Stimulated activated CD8-positive, alpha-beta memory T cell treated with anti-CD3 and anti-CD28 coated beads, Interleukin-4, amount 100 ng/mL, for 1 hour (primary cell): ENCODE results near the gene EPHA2.
A peak's percentile ranks its signal among the peaks of the same experiment; 100 is the strongest.
"Not testable (repeated sequence)": the region's sequence is repeated elsewhere in the genome, so short reads cannot be mapped to it uniquely, and the experiment has no call there.

Source experiments
- DNase-seq, 2 donors: peaks; one replicate each; pipeline ENCODE4 v3.0.0-alpha.2; 2020; ENCODE audit warnings: low read depth in 2 of 2, low spot score in 1 of 2

Gene EPHA2

GRCh38 chr1:16168622-16169360 lies 12.9 kb upstream of the EPHA2 start:
- no peak for DNase-seq

GRCh38 chr1:16168144-16168495 lies 12.3 kb upstream of the EPHA2 start:
- DNase-seq, result not testable (repeated sequence)

GRCh38 chr1:16167331-16168143 lies 11.7 kb upstream of the EPHA2 start:
- DNase-seq, result peak in 1 of 2 donors; percentile 17

DNA sequence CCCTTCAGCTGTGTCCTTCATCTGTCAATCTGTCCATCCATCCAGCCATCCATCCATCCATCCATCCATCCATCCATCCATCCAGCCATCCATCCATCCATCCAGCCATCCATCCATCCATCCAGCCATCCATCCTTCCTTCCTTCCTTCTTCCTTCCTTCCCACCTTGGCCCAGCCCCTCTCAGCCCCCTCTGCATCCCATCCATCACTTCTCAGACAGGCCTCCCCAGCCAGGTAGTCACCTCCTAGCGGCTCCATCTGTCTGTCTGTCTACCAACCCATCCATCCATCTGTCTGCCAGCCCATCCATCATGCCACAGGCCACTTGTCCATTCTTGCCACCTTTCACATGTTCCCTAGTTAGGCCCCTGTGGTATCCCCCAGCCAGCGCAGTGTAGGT lies 10.2 kb upstream of the EPHA2 start:
- DNase-seq, result no peak

- DNase-seq, result no peak
Measured at GRCh38 chr1:16165548-16165947, 9.7 kb upstream of the EPHA2 start.

DNA sequence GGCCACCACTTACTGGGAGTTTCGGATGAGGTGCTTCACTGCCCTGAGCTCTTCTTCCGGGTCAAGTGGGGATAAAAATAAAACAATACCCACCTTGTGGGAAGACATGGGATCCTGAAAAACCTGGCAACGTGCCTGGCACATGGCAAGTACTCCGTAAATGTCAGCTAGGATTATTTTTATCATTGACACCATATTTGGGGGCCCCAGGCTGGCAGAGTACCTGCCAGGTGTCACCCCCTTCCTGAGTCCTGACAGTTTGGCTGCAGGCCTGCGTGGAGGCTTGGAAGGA lies 9.2 kb upstream of the EPHA2 start:
- no peak for DNase-seq

- no peak for DNase-seq
Measured at GRCh38 chr1:16164213-16165072, 8.6 kb upstream of the EPHA2 start.

GRCh38 chr1:16163608-16164212 lies 7.8 kb upstream of the EPHA2 start:
- not testable (repeated sequence) for DNase-seq

- peak in 1 of 2 donors; percentile 25 for DNase-seq
Measured at GRCh38 chr1:16162163-16162822, 6.4 kb upstream of the EPHA2 start.

DNA sequence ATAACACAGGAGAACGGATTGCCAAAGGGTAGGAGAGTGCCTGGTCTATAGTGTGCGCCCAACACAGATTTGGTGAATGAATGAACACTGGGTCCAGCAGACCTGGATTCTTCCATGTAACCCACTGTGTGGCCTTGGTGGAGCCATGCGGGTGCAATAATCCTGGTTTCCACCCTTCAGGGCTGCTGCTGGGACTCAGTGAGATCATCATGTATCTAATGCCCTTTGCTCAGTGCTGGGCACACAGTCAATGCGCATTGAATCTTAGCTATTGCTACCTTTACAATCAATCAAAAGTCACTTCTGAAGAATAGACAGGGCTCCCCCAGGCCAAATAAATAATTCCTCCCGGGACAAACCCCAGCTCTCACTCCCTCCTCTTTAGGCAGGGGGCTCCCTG lies 5.8 kb upstream of the EPHA2 start:
- DNase-seq, result no peak

GRCh38 chr1:16158993-16159831 lies 3.3 kb upstream of the EPHA2 start:
- DNase-seq, result no peak

GRCh38 chr1:16158025-16158424 lies 2.2 kb upstream of the EPHA2 start:
- DNase-seq, result no peak

DNA sequence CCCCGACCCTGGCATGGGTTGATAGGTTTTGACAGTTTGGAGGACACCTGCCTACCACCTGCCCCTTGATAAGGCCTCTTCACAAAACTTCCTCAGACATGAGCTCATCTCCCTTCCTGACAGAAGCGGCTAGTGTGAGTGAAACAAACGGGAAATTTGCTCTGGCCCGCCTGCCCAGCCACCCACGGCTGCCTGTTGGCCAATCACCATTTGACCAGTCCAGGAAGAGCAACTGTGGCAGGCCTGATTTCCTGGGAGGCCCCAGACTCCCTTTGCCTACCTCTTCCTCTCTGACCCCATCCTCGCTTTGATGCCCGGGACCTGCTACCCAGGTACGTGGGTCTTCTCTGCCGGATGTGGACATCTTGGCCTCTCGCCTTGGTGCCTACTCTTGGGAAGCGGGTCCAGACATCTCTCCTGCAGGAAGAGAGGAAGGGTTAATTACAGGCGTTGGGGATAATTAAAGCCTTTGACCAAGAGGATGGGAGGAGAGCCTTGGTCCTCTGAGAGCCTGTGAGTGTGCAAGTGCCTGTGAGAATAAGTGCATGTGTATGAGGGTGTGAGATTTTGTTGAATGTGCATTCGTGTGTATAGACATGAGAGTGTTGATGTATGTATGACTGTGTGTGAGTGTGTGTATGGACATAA lies 1.1 kb upstream of the EPHA2 start:
- DNase-seq, result no peak

- DNase-seq, result no peak
Measured at GRCh38 chr1:16153999-16154673, 1.7 kb downstream of the EPHA2 start.

- DNase-seq, result no peak
Measured at GRCh38 chr1:16153096-16153998, 2.5 kb downstream of the EPHA2 start.

DNA sequence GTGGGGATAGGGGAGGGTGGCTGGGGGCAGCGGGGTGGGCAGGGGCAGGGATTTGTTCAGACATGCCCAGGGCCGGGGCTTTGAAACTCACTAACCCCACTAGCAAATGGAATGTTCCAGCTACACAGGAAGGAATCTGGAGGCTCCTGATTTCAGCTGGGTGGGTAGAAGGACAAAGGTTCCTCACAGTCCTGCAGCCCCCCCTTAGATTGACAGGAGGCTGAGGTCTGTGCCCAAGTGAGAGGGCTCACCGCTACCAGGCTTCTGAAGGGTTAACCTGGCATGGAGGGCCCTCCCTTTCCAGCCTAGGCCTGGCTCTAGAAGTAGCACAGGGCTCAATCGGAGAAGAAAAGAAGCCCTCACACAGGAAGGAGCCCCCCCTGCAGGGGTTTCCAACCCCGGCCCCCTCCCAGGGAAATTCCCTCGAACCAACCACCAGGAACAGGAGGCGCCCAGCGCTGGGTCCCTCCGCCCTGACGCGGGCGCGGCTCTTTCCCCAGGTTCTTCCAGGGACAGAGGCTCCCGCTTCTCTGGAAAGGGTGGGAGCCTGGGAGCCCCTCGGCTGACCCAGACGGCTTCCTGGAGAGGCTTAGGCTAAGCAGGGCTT lies 3.3 kb downstream of the EPHA2 start:
- no peak for DNase-seq

- DNase-seq, result no peak
Measured at GRCh38 chr1:16151995-16152384, 3.9 kb downstream of the EPHA2 start.
